ENCODE measurements around the gene CLTA.
"Not testable (repeated sequence)": the region's sequence is repeated elsewhere in the genome, so short reads cannot be mapped to it uniquely, and the experiment has no call there.

The CLTA gene

DNA sequence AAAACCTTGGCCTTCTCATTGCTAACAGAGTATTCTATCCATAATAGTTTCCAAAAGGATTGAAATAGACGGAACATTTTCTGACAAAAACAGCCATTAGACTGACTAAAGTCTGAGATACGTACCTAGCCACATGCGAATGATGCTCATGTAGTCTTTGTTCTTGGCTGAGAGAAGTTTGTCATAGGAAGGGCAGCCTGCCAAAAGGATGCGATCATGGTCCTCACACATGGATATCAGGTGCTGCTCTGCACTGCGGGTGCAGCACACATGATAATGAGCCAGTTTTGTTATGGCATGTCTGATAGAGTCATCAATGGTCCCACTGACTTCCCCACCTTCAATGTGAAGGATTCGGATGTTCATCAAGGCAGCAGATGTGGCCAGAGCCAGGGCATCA lies 55.2 kb downstream of the CLTA start:
- H3K4me3 ChIP-seq (ENCODE audit: low read depth, low read length), result no peak overlapping the region
- TF ChIP-seq, protein P1, sequence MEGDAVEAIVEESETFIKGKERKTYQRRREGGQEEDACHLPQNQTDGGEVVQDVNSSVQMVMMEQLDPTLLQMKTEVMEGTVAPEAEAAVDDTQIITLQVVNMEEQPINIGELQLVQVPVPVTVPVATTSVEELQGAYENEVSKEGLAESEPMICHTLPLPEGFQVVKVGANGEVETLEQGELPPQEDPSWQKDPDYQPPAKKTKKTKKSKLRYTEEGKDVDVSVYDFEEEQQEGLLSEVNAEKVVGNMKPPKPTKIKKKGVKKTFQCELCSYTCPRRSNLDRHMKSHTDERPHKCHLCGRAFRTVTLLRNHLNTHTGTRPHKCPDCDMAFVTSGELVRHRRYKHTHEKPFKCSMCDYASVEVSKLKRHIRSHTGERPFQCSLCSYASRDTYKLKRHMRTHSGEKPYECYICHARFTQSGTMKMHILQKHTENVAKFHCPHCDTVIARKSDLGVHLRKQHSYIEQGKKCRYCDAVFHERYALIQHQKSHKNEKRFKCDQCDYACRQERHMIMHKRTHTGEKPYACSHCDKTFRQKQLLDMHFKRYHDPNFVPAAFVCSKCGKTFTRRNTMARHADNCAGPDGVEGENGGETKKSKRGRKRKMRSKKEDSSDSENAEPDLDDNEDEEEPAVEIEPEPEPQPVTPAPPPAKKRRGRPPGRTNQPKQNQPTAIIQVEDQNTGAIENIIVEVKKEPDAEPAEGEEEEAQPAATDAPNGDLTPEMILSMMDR (IDR thresholded peaks at IDR 0.05; ENCODE audit: low read depth, low read length), result no peak

DNA sequence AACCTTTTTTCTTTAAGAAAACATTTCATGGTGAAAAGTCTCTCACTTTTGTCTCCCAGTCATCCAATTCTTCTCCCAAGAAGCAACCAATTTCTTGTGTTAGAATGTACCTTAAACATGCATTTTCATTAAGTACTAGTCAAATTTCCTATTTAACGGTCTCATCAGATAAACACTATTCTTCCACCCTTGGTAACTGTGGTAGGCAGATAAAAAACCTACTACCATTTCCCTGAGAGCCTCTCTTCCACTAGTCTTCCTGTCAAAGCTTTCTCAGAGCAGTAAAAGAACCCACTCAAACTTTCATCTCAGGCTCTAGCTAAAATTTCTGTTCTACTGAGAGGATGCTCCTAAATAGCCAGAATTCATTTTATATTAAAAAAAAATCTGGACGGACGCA lies 56.6 kb downstream of the CLTA start:
- H3K4me3 ChIP-seq (ENCODE audit: low read depth, low read length), result no peak overlapping the region
- TF ChIP-seq, protein P1 (IDR thresholded peaks at IDR 0.05; ENCODE audit: low read depth, low read length), result no peak

DNA sequence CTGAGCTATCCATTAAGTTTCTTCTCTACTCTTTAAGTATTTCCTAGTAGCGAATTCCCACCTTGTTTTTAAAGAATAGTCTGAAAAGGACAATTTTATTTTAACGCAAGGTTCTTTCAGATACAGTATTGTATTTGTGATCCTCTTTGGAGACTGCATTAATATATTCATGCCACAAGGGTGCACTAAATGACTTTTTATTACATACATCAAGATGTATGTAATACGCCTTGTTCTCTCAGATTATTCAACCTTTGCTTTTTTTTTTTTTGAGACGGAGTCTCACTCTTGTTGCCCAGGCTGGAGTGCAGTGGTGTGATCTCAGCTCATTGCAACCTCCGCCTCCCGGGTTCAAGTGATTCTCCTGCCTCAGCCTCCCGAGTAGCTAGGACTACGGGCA lies 57.3 kb downstream of the CLTA start:
- not testable (repeated sequence) for H3K4me3 ChIP-seq (ENCODE audit: low read depth, low read length)

DNA sequence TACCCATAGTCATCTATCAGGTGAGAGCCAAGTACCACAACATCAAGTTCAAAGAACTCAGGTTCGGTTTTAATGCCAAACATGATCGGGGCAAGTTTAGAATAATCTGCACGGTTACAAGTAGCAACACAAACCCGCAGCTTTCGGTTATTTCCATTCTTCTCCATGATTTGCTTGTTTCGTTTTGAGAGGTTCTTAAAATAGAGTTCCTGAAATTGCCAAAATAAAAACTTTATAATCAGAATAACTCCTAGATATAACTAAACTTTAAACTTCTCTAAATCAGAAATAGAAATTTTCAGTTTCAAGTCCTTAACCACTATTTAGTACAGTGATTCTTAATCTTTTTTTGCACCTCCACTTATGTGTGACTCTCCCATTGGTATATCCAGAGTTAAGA lies 58.5 kb downstream of the CLTA start:
- H3K4me3 ChIP-seq (ENCODE audit: low read depth, low read length), result no peak overlapping the region
- TF ChIP-seq, protein P1 (IDR thresholded peaks at IDR 0.05; ENCODE audit: low read depth, low read length), result no peak

DNA sequence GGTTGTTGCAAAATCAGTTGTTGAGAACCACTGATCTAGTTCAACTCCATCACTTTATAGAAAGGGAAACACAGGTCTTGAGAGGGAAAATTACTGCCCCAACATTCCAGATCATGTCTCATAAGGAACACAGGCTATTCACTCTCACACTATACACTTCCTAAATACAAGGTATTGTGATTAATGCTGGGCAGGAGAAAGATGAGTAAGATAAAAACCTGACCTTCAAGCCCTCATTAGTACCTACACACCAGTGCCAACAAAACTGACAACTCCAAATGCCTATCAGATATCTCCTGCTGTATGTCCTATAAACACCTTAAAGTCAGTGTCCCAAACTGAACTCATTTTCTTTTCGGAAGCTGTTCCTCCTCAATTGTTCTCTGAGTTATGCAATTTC lies 59.4 kb downstream of the CLTA start:
- no peak overlapping the region for H3K4me3 ChIP-seq (ENCODE audit: low read depth, low read length)
- TF ChIP-seq, protein P1 (IDR thresholded peaks at IDR 0.05; ENCODE audit: low read depth, low read length), result no peak

DNA sequence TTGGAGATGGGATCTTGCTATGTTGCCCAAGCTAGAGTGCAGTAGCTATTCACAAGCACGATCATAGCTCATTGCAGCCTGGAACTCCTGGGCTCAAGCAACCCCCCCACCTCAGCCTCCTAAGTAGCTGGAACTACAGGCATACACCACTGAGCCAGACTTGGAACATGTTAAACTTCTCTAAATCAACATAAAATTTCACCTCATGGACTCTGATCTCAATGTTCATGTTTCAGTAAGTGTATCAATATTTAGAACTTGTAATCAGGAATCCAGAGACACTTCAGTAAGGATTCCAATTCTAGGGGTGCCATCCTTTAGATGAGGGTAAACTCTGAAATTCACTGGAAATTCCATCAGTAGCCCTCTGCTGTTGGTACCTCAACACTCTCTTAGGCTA lies 60.7 kb downstream of the CLTA start:
- TF ChIP-seq, protein P1 (IDR thresholded peaks at IDR 0.05; ENCODE audit: low read depth, low read length), result no peak
- no peak overlapping the region for H3K4me3 ChIP-seq (ENCODE audit: low read depth, low read length)

DNA sequence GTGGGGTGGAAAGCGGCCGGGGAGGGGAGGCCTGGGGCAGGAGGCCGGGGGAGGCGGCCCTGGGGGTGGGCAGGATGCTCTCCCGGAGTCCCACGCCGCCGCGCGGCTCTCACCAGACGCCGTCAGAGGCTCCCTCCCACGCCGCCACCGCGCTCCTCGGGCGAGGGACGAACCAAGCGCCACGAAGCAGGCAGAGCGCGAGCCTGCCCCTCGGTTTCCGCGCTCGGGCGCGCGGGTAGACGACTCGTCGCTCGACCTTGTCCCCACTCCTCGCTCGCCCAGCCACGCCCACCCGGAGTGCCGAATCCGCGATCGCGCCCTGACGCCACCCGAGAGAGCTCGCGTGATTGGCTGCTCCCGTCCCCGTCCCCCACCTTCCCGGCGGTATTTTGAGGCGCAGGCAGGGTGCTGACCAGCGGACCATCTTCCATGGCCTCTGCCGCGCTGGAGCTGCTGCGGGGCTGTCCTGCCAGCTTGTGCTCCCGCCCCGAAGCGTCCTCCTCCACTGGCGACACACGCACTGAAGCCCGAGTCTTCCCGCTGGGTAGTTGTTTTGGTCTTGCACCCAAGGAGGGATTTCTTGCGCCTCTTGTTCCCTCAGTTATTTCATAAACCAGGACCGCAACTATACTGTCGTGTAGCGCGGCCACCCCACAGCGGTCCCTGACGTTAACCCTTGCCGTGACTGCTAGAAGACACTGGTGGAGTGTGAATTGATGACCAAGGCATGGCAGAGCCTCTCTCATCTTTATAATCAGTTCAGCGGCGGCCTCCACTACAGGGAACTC lies 67.7 kb downstream of the CLTA start, which contains the start of gene GNE:
GNE (minus strand) TSS at position 241 of the 788 bp plus-strand sequence. CDS start 9,093 bp downstream, outside the sequence.
- TF ChIP-seq, protein P1 (IDR thresholded peaks at IDR 0.05; ENCODE audit: low read depth, low read length), result no peak
- H3K4me3 ChIP-seq (ENCODE audit: low read depth, low read length), result peak within 1 kb of the TSS; percentile 79
